H1 (cell line): Measurements from ENCODE around the gene TRIM7. TPM values are rescaled to one million over a fixed set of nuclear protein-coding genes. Genes with fewer than 3 reads are reported as not detected.

Experiments
- CTCF ChIA-PET: fragments of 300-600 bp; sonication (Branson Sonifier 250); formaldehyde crosslinking; loops from one replicate; lab custom pipeline; 2021; ENCODE audit not compliant: partially characterized antibody; lab: Charles Lee
- POLR2A ChIA-PET: fragments of 300-600 bp; sonication (Branson Sonifier 250); formaldehyde crosslinking; loops from one replicate; lab custom pipeline; 2021; ENCODE audit warnings: inconsistent platforms; ENCODE audit not compliant: partially characterized antibody; lab: Charles Lee
- DNase-seq, 2 experiments: peaks; one replicate each; pipeline versions ENCODE4 v3.0.0 to v3.0.0-alpha.2; 2010 to 2022; ENCODE audit warnings: low spot score in 2 of 2, low read depth in 1 of 2, mixed read lengths in 1 of 2
- FAIRE-seq: peaks from 2 replicates; lab custom pipeline; 2011; peaks lifted over from hg19 to GRCh38; lab: Jason Lieb, UNC
- H2AFZ ChIP-seq: 2 replicates; pipeline ENCODE4 v1.8.1; 2012; ENCODE audit warnings: low read length, inconsistent platforms
- H2AK5ac ChIP-seq: 2 replicates; pipeline ENCODE4 v1.6.1; 2013; ENCODE audit warnings: low read depth, low read length
- H2BK120ac ChIP-seq: replicated peaks from 2 replicates; pipeline ENCODE3; 2013; ENCODE audit warnings: low read depth, low read length, inconsistent platforms
- H2BK12ac ChIP-seq: 2 replicates; pipeline ENCODE4 v1.6.1; 2013; ENCODE audit warnings: low read depth, low read length
- H2BK15ac ChIP-seq: 2 replicates; pipeline ENCODE4 v1.6.1; 2013; ENCODE audit warnings: low read length
- H2BK20ac ChIP-seq: 2 replicates; pipeline ENCODE4 v1.6.1; 2013; ENCODE audit warnings: low read length
- H2BK5ac ChIP-seq: 2 replicates; pipeline ENCODE4 v1.6.1; 2013; ENCODE audit warnings: low read depth, low read length
- H3K14ac ChIP-seq: 2 replicates; pipeline ENCODE4 v1.6.1; 2013; ENCODE audit warnings: inconsistent platforms; ENCODE audit not compliant: insufficient read length
- H3K18ac ChIP-seq: 2 replicates; pipeline ENCODE4 v1.6.1; 2013; ENCODE audit warnings: low read length; ENCODE audit errors: extremely low read depth
- H3K23ac ChIP-seq: 2 replicates; pipeline ENCODE4 v1.6.1; 2013; ENCODE audit warnings: inconsistent platforms; ENCODE audit not compliant: insufficient read length
- H3K23me2 ChIP-seq: 2 replicates; pipeline ENCODE4 v1.6.1; 2013; ENCODE audit warnings: low read depth, low read length
- H3K27ac ChIP-seq: 2 replicates; pipeline ENCODE4 v1.6.1; 2011; ENCODE audit warnings: low read depth, low read length, inconsistent platforms
- H3K27me3 ChIP-seq, 4 experiments: replicated peaks in 1 of 4; 1 replicate in 1 of 4; 2 replicates in 3 of 4; pipeline versions ENCODE4 v1.6.1 to v1.8.1; 2011 to 2013; ENCODE audit warnings: low read length in 3 of 4, mild to moderate bottlenecking in 3 of 4, inconsistent platforms in 2 of 4, mixed read lengths in 2 of 4, moderate library complexity in 1 of 4; ENCODE audit not compliant: control insufficient read depth in 3 of 4, insufficient read depth in 3 of 4; ENCODE audit errors: extremely low read depth in 1 of 4
- H3K36me3 ChIP-seq, 4 experiments: 2 replicates each; pipeline versions ENCODE4 v1.6.1 to v1.8.1; 2011 to 2013; ENCODE audit warnings: mild to moderate bottlenecking in 4 of 4, low read length in 3 of 4, moderate library complexity in 2 of 4, control low read depth in 1 of 4, inconsistent platforms in 1 of 4; ENCODE audit not compliant: insufficient read depth in 4 of 4, control insufficient read depth in 2 of 4
- H3K4ac ChIP-seq: replicated peaks from 2 replicates; pipeline ENCODE3; 2013; ENCODE audit warnings: low read length, low read depth, mixed read lengths, inconsistent platforms; ENCODE audit not compliant: insufficient read length
- H3K4me1 ChIP-seq, 4 experiments: replicated peaks in 1 of 4; 1 replicate in 1 of 4; 2 replicates in 3 of 4; pipeline versions ENCODE4 v1.6.1 to v1.8.1; 2011 to 2013; ENCODE audit warnings: low read length in 3 of 4, inconsistent platforms in 2 of 4, mixed read lengths in 1 of 4; ENCODE audit not compliant: insufficient read depth in 4 of 4, control insufficient read depth in 3 of 4
- H3K4me2 ChIP-seq, 2 experiments: 2 replicates each; pipeline versions ENCODE4 v1.6.1 to v1.8.1; 2011 to 2013; ENCODE audit warnings: low read depth in 2 of 2, low read length in 2 of 2, control low read depth in 1 of 2, inconsistent platforms in 1 of 2, mild to moderate bottlenecking in 1 of 2; ENCODE audit not compliant: insufficient read depth in 1 of 2
- H3K4me3 ChIP-seq, 4 experiments: fragments of 200-600, 300-600 bp in 1 of 4; sonication (generic), shearing (Covaris generic), sonication (Bioruptor Twin) in 1 of 4; 2 replicates each; pipeline versions ENCODE4 v1.5.1 to v1.8.1; 2011 to 2016; ENCODE audit warnings: low read length in 4 of 4, low read depth in 3 of 4, control low read depth in 2 of 4, inconsistent platforms in 2 of 4, mild to moderate bottlenecking in 2 of 4, mixed read lengths in 1 of 4, moderate library complexity in 1 of 4; ENCODE audit not compliant: insufficient read depth in 2 of 4; ENCODE audit errors: extremely low read depth in 1 of 4
- H3K56ac ChIP-seq: replicated peaks from 2 replicates; pipeline ENCODE3; 2013; ENCODE audit warnings: low read depth, mild to moderate bottlenecking, mixed read lengths, low read length, inconsistent platforms; ENCODE audit not compliant: insufficient read length
- H3K79me1 ChIP-seq: 2 replicates; pipeline ENCODE4 v1.6.1; 2013; ENCODE audit warnings: low read depth, low read length, control low read depth
- H3K79me2 ChIP-seq, 2 experiments: 2 replicates each; pipeline versions ENCODE4 v1.6.1 to v1.8.1; 2012 to 2013; ENCODE audit warnings: low read length in 2 of 2, mild to moderate bottlenecking in 2 of 2, inconsistent platforms in 1 of 2; ENCODE audit not compliant: insufficient read depth in 2 of 2, control insufficient read depth in 1 of 2
- H3K9ac ChIP-seq, 4 experiments: replicated peaks in 1 of 4; 1 replicate in 1 of 4; 2 replicates in 3 of 4; pipeline versions ENCODE4 v1.6.1 to v1.8.1; 2011 to 2013; ENCODE audit warnings: low read depth in 3 of 4, low read length in 3 of 4, control low read depth in 2 of 4, mild to moderate bottlenecking in 2 of 4, moderate library complexity in 2 of 4, inconsistent platforms in 1 of 4; ENCODE audit errors: extremely low read depth in 1 of 4
- H3K9me3 ChIP-seq, 2 experiments: 2 replicates each; pipeline versions ENCODE4 v1.6.1 to v1.8.1; 2012 to 2013; ENCODE audit warnings: mild to moderate bottlenecking in 2 of 2, moderate library complexity in 2 of 2, control low read depth in 1 of 2, inconsistent platforms in 1 of 2, low read depth in 1 of 2, low read length in 1 of 2, mixed read lengths in 1 of 2; ENCODE audit not compliant: insufficient read depth in 2 of 2
- H4K20me1 ChIP-seq, 2 experiments: replicated peaks in 1 of 2; 2 replicates each; pipeline versions ENCODE3 to v1.8.1; 2011 to 2013; ENCODE audit warnings: inconsistent platforms in 2 of 2, low read length in 2 of 2, mild to moderate bottlenecking in 1 of 2; ENCODE audit not compliant: insufficient read depth in 2 of 2, control insufficient read depth in 1 of 2
- H4K5ac ChIP-seq: 2 replicates; pipeline ENCODE4 v1.6.1; 2013; ENCODE audit warnings: low read length, low read depth, mixed read lengths, inconsistent platforms; ENCODE audit not compliant: insufficient read length
- H4K8ac ChIP-seq: 2 replicates; pipeline ENCODE4 v1.8.0; 2013; ENCODE audit warnings: mild to moderate bottlenecking, moderate library complexity, low read length, inconsistent platforms; ENCODE audit not compliant: insufficient read depth; ENCODE audit errors: extremely low read depth
- H4K91ac ChIP-seq: replicated peaks from 2 replicates; pipeline ENCODE3; 2013; ENCODE audit warnings: low read length, mixed read lengths, inconsistent platforms; ENCODE audit not compliant: insufficient read length
- CEBPB ChIP-seq: IDR thresholded peaks from 2 replicates; pipeline ENCODE4 v1.6.1; 2012; ENCODE audit warnings: low read depth, low read length
- CHD2 ChIP-seq: IDR thresholded peaks from 2 replicates; pipeline ENCODE4 v1.6.1; 2012; ENCODE audit warnings: low read length, improper control_type of control experiment
- EGR1 ChIP-seq: IDR thresholded peaks from 2 replicates; pipeline ENCODE4 v1.6.1; 2011; ENCODE audit warnings: low read depth, low read length, borderline replicate concordance
- GTF2F1 ChIP-seq: IDR thresholded peaks from 2 replicates; pipeline ENCODE4 v1.6.1; 2012; ENCODE audit warnings: low read depth, low read length, improper control_type of control experiment, borderline replicate concordance
- HDAC6 ChIP-seq: IDR thresholded peaks from one replicate; pipeline ENCODE4 v1.7.1; 2012; ENCODE audit warnings: low read depth, mild to moderate bottlenecking, inconsistent platforms, low read length, moderate library complexity
- KDM1A ChIP-seq: fragments of 200-600, 300-600 bp; sonication (generic); IDR thresholded peaks from 2 replicates; pipeline ENCODE4 v1.7.1; 2016; ENCODE audit warnings: mild to moderate bottlenecking, low read length, borderline replicate concordance
- SP2 ChIP-seq: IDR thresholded peaks from 2 replicates; pipeline ENCODE4 v1.6.1; 2012; ENCODE audit warnings: mild to moderate bottlenecking, low read length, inconsistent platforms
- SP4 ChIP-seq: IDR thresholded peaks from 2 replicates; pipeline ENCODE4 v1.6.1; 2012; ENCODE audit warnings: low read length, inconsistent platforms
- TAF1 ChIP-seq: IDR thresholded peaks from 2 replicates; pipeline ENCODE4 v1.6.1; 2011; ENCODE audit warnings: mild to moderate bottlenecking, low read depth, low read length
- TAF7 ChIP-seq: optimal IDR thresholded peaks from 2 replicates; pipeline ENCODE3; 2011; ENCODE audit warnings: low read depth, mild to moderate bottlenecking, inconsistent platforms, low read length, moderate library complexity, borderline replicate concordance
- ZNF274 ChIP-seq: IDR thresholded peaks from 2 replicates; pipeline ENCODE4 v1.7.0; 2012; ENCODE audit warnings: low read length, borderline replicate concordance; ENCODE audit errors: extremely low read depth
- WGBS, 2 experiments: shearing (Covaris generic) in 1 of 2; methylation state at CpG; one replicate each; pipeline versions ENCODE4 v1.1.6 to v1.1.7; 2013 to 2015; ENCODE audit warnings: low lambda C conversion rate in 2 of 2, mixed read lengths in 2 of 2, inconsistent platforms in 1 of 2, low coverage in 1 of 2, missing lambda C conversion rate in 1 of 2; ENCODE audit not compliant: insufficient replicate concordance in 2 of 2, insufficient coverage in 1 of 2, insufficient read length in 1 of 2; ENCODE audit errors: extremely low coverage in 1 of 2, missing lambda C conversion rate in 1 of 2; 5-methylcytosine and 5-hydroxymethylcytosine counted together
- polyA plus RNA-seq, 7 experiments: library from polyadenylated mRNA; depleted of rRNA in 3 of 7; stranded (reverse) in 5 of 7; unstranded in 2 of 7; fragments of >200 nt in 5 of 7; fragments of 200-250 nt in 2 of 7; gene quantifications; 1 replicate in 5 of 7; 2 replicates in 1 of 7; 4 replicates in 1 of 7; pipeline versions ENCODE4 v1.2.1 to v1.2.3, GENCODE V29; 2011 to 2013; ENCODE audit warnings: missing spikeins in 2 of 7, mixed read lengths in 2 of 7
- total RNA-seq: library from RNA; stranded (reverse); fragmentation: NEBNext Ultra II Directional; extraction: Animal tissue kit (Norgen Biotek cat#: 25700); gene quantifications from 2 replicates; pipeline ENCODE4 v1.2.1, GENCODE V29; 2021

Gene TRIM7
- total and polyA plus RNA-seq, 2 of the 8 experiments (the other 6 are each of a cell fraction or from before 2014, with no cell fraction given): 0.36 to 0.47 TPM

DNA sequence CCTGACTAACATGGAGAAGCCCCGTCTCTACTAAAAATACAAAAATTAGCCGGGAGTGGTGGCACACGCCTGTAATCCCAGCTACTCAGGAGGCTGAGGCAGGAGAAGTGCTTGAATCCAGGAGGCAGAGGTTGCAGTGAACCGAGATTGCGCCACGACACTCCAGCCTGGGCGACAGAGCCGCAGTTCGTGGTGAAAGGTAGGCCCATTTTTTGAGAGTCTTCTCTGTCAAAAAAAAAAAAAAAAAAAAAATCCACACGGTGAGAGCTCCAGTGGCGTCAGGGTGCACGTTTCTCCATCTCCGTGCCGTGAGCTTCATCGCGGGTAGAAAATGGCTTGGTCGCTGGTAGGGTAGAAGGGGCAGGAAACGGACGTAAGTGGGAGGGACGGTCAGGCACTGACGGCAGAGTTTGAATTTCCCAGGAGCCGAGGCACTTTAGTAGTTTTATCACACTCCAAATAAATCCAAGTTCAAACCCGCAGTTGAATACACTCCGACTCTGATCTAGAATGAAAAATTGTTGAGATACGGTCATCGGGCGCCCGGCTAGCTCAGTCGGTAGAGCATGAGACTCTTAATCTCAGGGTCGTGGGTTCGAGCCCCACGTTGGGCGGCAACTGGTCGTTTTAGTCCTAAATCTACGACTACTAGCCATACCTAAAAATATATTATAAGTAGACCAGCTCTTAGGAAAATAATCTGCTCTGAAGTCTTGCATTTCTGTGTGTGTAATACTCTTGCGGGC lies 2.4 kb upstream of the TRIM7 start:
- Histone ChIP-seq H4K8ac (peak overlapping the region; percentile 45; the same call in 1 of the 2 replicates), H3K36me3 (peaks cover 0 to 7% (median 0%) of the 10 kb centered on the region in 4 experiments; a peak in 1 of 8 replicates), H3K4me2 (peak overlapping the region; percentile 93 to 99), H2BK15ac (no peak overlapping the region), H2BK20ac (no peak overlapping the region), H2BK5ac (no peak overlapping the region; the same call in 1 of the 2 replicates), H3K23me2 (peaks cover 24% of the 10 kb centered on the region), H2BK120ac (peak overlapping the region; percentile 64), H3K79me1 (no peaks in the 10 kb centered on the region), H3K4me1 (peaks cover 0 to 13% (median 5%) of the 10 kb centered on the region in 4 experiments; a peak in 5 of 7 replicates), H3K18ac (0 out of 2 replicates have a peak overlapping the region, but pooled peaks have one; percentile 51), H3K27ac (no peak overlapping the region), H3K9me3 (no peaks in the 10 kb centered on the region), H3K56ac (no peak overlapping the region), H3K9ac (peak overlapping the region in 2 of 4 experiments; percentile 35 to 41; a peak in 1 of 7 replicates), H2AFZ (peak overlapping the region; percentile 64; the same call in 1 of the 2 replicates), H2BK12ac (no peak overlapping the region), H3K23ac (no peak overlapping the region), H4K91ac (no peak overlapping the region), H3K4ac (no peak overlapping the region), H3K79me2 (no peaks in the 10 kb centered on the region), H3K14ac (no peak overlapping the region), H2AK5ac (no peak overlapping the region), H3K27me3 (peaks cover 28 to 42% (median 39%) of the 10 kb centered on the region in 4 experiments), H4K5ac (no peak overlapping the region), H3K4me3 (peak overlapping the region; percentile 59 to 91 (median 86)), H4K20me1 (peaks cover 0 to 2% of the 10 kb centered on the region in 2 experiments)
- CTCF ChIA-PET: interaction anchor here (0.7 to 14.5 kb wide), 8 partner anchors 9 to 45 kb away, joined by 3 to 197 read pairs (median 7); no protein-coding TSS in a partner anchor
- POLR2A ChIA-PET: interaction anchor here (0.7 to 8.4 kb wide), 10 partner anchors 15 to 53 kb away, joined by 3 to 90 read pairs (median 4); partner anchors contain the start of genes RACK1, TRIM41 and TRIM52
- DNase-seq: peak in 1 of 2 experiments; percentile 97
- FAIRE-seq: no peak
- WGBS, 2 experiments: 1% methylated on average over 36 of the region's 36 CpGs; no CpG with 5 or more reads in 1 of the 2 experiments
- TF ChIP-seq GTF2F1 (no peak), CHD2 (no peak), CEBPB (peak; percentile 71), SP2 (no peak), SP4 (0 out of 2 replicates have a peak, but pooled peaks have one; percentile 38), ZNF274 (no peak), TAF1 (no peak), KDM1A (0 out of 2 replicates have a peak, but pooled peaks have one; percentile 7), EGR1 (0 out of 2 replicates have a peak, but pooled peaks have one; percentile 4), HDAC6 (no peak), TAF7 (peak; percentile 27)
